Measurements from ENCODE around the gene RHBDL1.

DNA sequence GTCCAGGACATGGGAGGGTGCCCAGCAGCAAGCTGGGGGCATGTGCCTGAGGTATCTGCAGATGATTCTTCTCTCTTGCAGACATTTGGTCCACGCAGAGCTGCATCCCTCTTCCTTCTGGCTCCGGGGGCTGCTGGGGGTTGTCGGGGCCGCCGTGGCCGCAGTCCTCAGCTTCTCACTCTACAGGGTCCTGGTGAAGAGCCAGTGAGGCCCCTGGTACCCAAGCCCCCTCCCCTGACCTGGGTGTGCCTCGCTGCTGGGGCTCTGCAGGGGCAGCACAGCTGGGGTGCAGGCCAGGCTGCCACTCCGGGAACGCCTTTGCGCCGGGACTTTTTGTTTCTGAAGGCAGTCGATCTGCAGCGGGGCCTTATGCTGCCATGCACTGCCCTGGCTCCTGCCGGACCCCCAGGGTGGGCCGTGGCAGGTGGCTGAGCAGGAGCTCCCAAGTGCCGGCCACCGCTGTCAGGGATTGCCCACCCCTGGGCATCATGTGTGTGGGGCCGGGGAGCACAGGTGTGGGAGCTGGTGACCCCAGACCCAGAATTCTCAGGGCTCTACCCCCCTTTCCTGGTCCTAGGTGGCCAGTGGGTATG, 2.0 kb upstream of the RHBDL1 start:
- TF ChIP-seq, protein P1, sequence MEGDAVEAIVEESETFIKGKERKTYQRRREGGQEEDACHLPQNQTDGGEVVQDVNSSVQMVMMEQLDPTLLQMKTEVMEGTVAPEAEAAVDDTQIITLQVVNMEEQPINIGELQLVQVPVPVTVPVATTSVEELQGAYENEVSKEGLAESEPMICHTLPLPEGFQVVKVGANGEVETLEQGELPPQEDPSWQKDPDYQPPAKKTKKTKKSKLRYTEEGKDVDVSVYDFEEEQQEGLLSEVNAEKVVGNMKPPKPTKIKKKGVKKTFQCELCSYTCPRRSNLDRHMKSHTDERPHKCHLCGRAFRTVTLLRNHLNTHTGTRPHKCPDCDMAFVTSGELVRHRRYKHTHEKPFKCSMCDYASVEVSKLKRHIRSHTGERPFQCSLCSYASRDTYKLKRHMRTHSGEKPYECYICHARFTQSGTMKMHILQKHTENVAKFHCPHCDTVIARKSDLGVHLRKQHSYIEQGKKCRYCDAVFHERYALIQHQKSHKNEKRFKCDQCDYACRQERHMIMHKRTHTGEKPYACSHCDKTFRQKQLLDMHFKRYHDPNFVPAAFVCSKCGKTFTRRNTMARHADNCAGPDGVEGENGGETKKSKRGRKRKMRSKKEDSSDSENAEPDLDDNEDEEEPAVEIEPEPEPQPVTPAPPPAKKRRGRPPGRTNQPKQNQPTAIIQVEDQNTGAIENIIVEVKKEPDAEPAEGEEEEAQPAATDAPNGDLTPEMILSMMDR (IDR thresholded peaks at IDR 0.05; ENCODE audit: control extremely low read depth in 1 of 3, insufficient read depth in 1 of 3, low read depth in 1 of 3, low read length in 3 of 3), result no peak
- no peak for TF ChIP-seq MAFK (IDR thresholded peaks at IDR 0.05; ENCODE audit: low read depth, low read length)
- TF ChIP-seq, protein P2, sequence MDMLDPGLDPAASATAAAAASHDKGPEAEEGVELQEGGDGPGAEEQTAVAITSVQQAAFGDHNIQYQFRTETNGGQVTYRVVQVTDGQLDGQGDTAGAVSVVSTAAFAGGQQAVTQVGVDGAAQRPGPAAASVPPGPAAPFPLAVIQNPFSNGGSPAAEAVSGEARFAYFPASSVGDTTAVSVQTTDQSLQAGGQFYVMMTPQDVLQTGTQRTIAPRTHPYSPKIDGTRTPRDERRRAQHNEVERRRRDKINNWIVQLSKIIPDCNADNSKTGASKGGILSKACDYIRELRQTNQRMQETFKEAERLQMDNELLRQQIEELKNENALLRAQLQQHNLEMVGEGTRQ (IDR thresholded peaks at IDR 0.05; ENCODE audit: low read length), result no peak
- no peak for TF ChIP-seq JUND (IDR thresholded peaks at IDR 0.05; ENCODE audit: low read length)
- TF ChIP-seq EZH2 (IDR thresholded peaks at IDR 0.05; ENCODE audit: low read depth, low read length, severe bottlenecking), result no peak
- TF ChIP-seq YY1 (IDR thresholded peaks at IDR 0.05; ENCODE audit: low read depth, low read length), result no peak
- no peak for TF ChIP-seq CBX5 (IDR thresholded peaks at IDR 0.05; ENCODE audit: low read depth, low read length)
